ENCODE measurements around the gene GIPR.

Gene GIPR

DNA sequence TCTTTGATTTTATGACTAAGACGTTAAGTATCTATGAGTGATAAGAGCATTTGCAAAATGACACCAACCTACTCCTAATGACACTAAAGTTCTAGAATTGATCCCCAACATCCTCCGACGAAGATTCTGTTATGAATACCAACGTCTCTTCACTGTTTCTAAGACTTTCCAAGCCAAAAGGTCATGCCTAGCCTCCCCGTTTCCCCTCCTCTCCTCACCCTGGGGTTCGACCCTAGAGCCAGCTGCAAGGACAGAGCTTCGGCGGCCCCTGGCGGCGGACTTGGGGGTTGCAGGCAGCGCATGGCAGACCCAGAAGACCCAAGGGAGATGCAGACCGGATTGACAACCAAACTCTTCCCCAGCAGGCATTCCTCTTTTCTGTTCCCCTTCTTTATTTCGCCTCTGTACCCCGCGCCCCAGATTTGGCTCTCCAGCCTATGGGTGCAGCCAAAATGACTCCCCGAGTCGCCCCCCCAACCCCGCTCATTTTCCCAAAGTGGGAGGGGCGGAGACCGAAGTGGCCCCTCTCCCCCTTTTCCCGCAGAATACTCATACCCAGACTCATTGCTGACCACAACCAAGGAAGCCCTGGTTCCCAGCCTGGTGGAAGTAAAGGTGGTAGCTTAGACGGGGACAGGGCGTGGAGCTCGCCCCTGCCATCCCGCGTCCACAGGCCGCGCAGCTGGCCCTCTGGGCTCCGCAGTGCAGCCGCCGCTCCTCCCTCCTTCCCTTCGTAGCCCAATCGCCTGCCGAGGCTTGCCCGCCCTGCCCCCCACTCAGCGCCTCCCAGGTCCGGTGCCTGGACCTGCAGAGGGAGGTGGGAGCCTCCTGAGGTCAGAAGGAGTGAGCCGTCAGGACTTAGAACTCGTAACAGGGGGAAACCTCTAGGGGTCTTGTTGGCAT lies 24.7 kb upstream of the GIPR start:
- no peaks in the 10 kb centered on the region for H3K27me3 ChIP-seq (ENCODE audit: insufficient read depth, poor library complexity, severe bottlenecking)
- DNase-seq (ENCODE audit: low spot score) (no peak), ATAC-seq (ENCODE audit: low read depth) (no peak)
- peak overlapping the region; percentile 90 for H3K27ac ChIP-seq (ENCODE audit: poor library complexity, severe bottlenecking)
- H3K36me3 ChIP-seq (ENCODE audit: low read depth) = no peaks in the 10 kb centered on the region
- no peaks in the 10 kb centered on the region for H3K9me3 ChIP-seq (ENCODE audit: severe bottlenecking)
- H3K4me3 ChIP-seq (ENCODE audit: severe bottlenecking) = no peak overlapping the region
- peaks cover 13% of the 10 kb centered on the region for H3K4me1 ChIP-seq (ENCODE audit: insufficient read depth, poor library complexity, severe bottlenecking)
- TF ChIP-seq, protein P1, sequence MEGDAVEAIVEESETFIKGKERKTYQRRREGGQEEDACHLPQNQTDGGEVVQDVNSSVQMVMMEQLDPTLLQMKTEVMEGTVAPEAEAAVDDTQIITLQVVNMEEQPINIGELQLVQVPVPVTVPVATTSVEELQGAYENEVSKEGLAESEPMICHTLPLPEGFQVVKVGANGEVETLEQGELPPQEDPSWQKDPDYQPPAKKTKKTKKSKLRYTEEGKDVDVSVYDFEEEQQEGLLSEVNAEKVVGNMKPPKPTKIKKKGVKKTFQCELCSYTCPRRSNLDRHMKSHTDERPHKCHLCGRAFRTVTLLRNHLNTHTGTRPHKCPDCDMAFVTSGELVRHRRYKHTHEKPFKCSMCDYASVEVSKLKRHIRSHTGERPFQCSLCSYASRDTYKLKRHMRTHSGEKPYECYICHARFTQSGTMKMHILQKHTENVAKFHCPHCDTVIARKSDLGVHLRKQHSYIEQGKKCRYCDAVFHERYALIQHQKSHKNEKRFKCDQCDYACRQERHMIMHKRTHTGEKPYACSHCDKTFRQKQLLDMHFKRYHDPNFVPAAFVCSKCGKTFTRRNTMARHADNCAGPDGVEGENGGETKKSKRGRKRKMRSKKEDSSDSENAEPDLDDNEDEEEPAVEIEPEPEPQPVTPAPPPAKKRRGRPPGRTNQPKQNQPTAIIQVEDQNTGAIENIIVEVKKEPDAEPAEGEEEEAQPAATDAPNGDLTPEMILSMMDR (IDR thresholded peaks at IDR 0.05; ENCODE audit: poor library complexity, severe bottlenecking) = peak; percentile 85

- no peak overlapping the region for H3K4me3 ChIP-seq (ENCODE audit: severe bottlenecking)
- H3K4me1 ChIP-seq (ENCODE audit: insufficient read depth, poor library complexity, severe bottlenecking) = peaks cover 13% of the 10 kb centered on the region
- TF ChIP-seq, protein P1 (IDR thresholded peaks at IDR 0.05; ENCODE audit: poor library complexity, severe bottlenecking) = no peak
- ATAC-seq (ENCODE audit: low read depth) (no peak), DNase-seq (ENCODE audit: low spot score) (no peak)
- no peaks in the 10 kb centered on the region for H3K36me3 ChIP-seq (ENCODE audit: low read depth)
- no peaks in the 10 kb centered on the region for H3K9me3 ChIP-seq (ENCODE audit: severe bottlenecking)
- no peak overlapping the region for H3K27ac ChIP-seq (ENCODE audit: poor library complexity, severe bottlenecking)
- no peaks in the 10 kb centered on the region for H3K27me3 ChIP-seq (ENCODE audit: insufficient read depth, poor library complexity, severe bottlenecking)
Measured at GRCh38 chr19:45643927-45644771, 23.9 kb upstream of the GIPR start.

GRCh38 chr19:45645068-45645630 lies 22.9 kb upstream of the GIPR start:
- Histone ChIP-seq H3K4me3 (ENCODE audit: severe bottlenecking) (peak overlapping the region; percentile 27), H3K27me3 (ENCODE audit: insufficient read depth, poor library complexity, severe bottlenecking) (no peaks in the 10 kb centered on the region), H3K4me1 (ENCODE audit: insufficient read depth, poor library complexity, severe bottlenecking) (peaks cover 13% of the 10 kb centered on the region), H3K36me3 (ENCODE audit: low read depth) (no peaks in the 10 kb centered on the region), H3K9me3 (ENCODE audit: severe bottlenecking) (no peaks in the 10 kb centered on the region), H3K27ac (ENCODE audit: poor library complexity, severe bottlenecking) (no peak overlapping the region)
- DNase-seq (ENCODE audit: low spot score) = no peak
- ATAC-seq (ENCODE audit: low read depth) = no peak
- TF ChIP-seq, protein P1 (IDR thresholded peaks at IDR 0.05; ENCODE audit: poor library complexity, severe bottlenecking) = no peak

GRCh38 chr19:45645631-45646344 lies 22.2 kb upstream of the GIPR start:
- Histone ChIP-seq H3K36me3 (ENCODE audit: low read depth) (no peaks in the 10 kb centered on the region), H3K4me1 (ENCODE audit: insufficient read depth, poor library complexity, severe bottlenecking) (peaks cover 13% of the 10 kb centered on the region), H3K27ac (ENCODE audit: poor library complexity, severe bottlenecking) (no peak overlapping the region), H3K9me3 (ENCODE audit: severe bottlenecking) (no peaks in the 10 kb centered on the region), H3K4me3 (ENCODE audit: severe bottlenecking) (peak overlapping the region; percentile 27), H3K27me3 (ENCODE audit: insufficient read depth, poor library complexity, severe bottlenecking) (no peaks in the 10 kb centered on the region)
- TF ChIP-seq, protein P1 (IDR thresholded peaks at IDR 0.05; ENCODE audit: poor library complexity, severe bottlenecking) = no peak
- peak; percentile 61 for ATAC-seq (ENCODE audit: low read depth)
- DNase-seq (ENCODE audit: low spot score) = peak; percentile 85
